Kidney epithelial cell (primary cell): ENCODE results near the gene PLEKHG1. TPM values are rescaled to one million over a fixed set of nuclear protein-coding genes. Genes with fewer than 3 reads are reported as not detected.

Experiments
- DNase-seq: peaks from one replicate; pipeline ENCODE4 v3.0.0-alpha.2; 2010; ENCODE audit warnings: low read depth
- H3K27me3 ChIP-seq: 2 replicates; pipeline ENCODE4 v1.6.0; 2011; ENCODE audit warnings: low read length; ENCODE audit not compliant: control insufficient read depth, insufficient read depth
- H3K36me3 ChIP-seq: 2 replicates; pipeline ENCODE4 v1.5.1; 2011; ENCODE audit warnings: low read length; ENCODE audit not compliant: control insufficient read depth, insufficient read depth
- H3K4me3 ChIP-seq: 2 replicates; pipeline ENCODE4 v1.5.1; 2011; ENCODE audit warnings: low read depth, mild to moderate bottlenecking, control low read depth, low read length
- CTCF ChIP-seq: IDR thresholded peaks from 2 replicates; pipeline ENCODE4 v1.5.1; 2011; ENCODE audit warnings: mild to moderate bottlenecking, moderate library complexity, low read length, control low read depth, inconsistent platforms; ENCODE audit not compliant: insufficient read depth, poor library complexity, severe bottlenecking
- total RNA-seq: library from RNA; depleted of rRNA; stranded (reverse); fragments of >200 nt; gene quantifications from 2 replicates; pipeline ENCODE4 v1.2.3, GENCODE V29; 2015

The PLEKHG1 gene
- total RNA-seq, 1 donor from 2014 or later: 27.8 TPM

DNA sequence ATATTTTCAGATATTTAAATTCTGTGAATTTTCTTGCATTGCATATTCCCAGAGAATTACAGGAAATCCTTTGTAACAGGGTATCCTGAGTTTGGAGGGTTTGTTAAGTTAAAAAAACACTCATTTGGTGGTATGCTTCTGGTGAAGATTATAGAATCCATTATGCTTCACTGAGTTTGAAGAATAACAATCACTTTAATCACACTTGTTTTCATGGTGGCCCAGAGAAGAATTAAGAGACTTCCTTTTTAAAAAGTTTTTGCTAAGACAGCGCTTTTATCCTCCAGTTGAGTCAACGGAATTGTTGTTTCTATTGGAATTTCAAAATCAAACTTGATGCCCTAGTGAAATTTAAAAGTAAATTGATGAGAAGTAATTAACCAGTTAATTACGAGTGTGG, 17.4 kb downstream of the PLEKHG1 start:
- DNase-seq: no peak
- TF ChIP-seq CTCF: no peak
- H3K36me3 ChIP-seq: no peaks in the 10 kb centered on the region
- H3K27me3 ChIP-seq: no peaks in the 10 kb centered on the region
- no peak overlapping the region for H3K4me3 ChIP-seq

DNA sequence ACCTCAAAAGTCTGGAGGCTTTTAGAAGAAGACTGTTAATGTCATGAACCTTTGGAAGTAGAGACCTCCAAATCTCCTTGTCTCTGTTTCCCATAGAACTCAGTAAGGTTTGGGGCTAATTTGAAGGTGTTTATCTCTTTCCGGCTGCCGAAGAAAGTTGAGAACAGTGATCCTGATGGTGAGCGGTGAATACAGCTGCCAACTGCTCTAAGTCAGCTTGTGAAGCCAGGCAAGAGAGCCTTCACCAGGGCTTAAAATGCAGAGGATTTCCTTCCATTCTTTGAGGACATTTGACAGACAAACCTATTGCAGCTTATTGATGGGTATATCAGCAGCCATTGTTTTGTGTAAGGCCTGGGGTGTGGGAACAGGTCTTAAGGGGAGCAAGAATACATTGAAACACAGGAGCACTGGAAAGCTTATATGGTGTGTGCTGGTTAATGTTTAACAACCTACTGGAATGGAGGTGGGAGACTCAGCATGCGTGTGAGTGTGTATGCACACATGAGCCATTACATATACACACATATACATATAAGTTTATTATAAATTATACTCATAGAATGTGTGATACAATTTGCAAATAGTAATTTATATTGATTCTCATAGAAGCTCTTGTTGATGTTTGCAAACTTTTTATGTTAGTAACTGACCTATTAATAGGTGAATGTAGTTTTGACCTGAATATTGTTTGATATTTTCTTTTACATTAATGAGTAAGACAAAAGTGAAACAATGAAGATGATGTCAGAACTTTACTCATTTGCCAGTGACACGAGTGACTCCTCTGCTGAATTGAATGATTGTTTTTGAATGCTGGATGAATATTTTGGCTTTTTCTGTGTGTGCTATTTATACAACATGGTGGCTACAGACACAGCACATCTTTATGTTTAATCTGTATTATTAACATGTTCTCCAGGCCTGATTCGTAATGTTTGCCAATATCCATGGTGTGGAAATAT, 18.1 kb downstream of the PLEKHG1 start:
- Histone ChIP-seq H3K27me3 (no peaks in the 10 kb centered on the region), H3K4me3 (no peak overlapping the region), H3K36me3 (no peaks in the 10 kb centered on the region)
- DNase-seq: no peak
- TF ChIP-seq CTCF: no peak

DNA sequence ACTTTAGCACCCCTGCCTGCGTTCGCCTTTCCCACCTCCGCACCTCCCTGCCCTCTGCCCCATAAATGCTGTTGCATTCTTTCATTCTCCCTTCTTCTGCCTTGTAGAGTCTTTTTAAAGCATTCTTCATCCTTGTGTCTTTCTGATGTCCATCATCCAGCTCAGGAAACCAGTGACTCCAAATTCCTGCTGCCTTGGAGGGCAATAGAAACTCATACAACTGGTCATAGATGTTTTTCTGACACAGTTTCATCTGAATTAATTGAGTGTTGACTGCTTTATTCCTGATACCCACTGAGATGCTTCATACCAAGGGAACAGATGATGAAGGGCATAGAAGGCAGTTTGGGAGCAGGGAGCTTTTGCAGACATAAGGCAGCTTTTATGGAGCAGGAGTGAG, 19.6 kb downstream of the PLEKHG1 start:
- DNase-seq: no peak
- Histone ChIP-seq H3K4me3 (no peak overlapping the region), H3K36me3 (no peaks in the 10 kb centered on the region), H3K27me3 (no peaks in the 10 kb centered on the region)
- no peak for TF ChIP-seq CTCF

- H3K36me3 ChIP-seq: no peaks in the 10 kb centered on the region
- H3K4me3 ChIP-seq: no peak overlapping the region
- no peak for DNase-seq
- TF ChIP-seq CTCF: no peak
- H3K27me3 ChIP-seq: no peaks in the 10 kb centered on the region
Measured at GRCh38 chr6:150620244-150620643, 20.6 kb downstream of the PLEKHG1 start.

- Histone ChIP-seq H3K36me3 (no peaks in the 10 kb centered on the region), H3K27me3 (no peaks in the 10 kb centered on the region), H3K4me3 (no peak overlapping the region)
- DNase-seq: no peak
- no peak for TF ChIP-seq CTCF
Measured at GRCh38 chr6:150620763-150621162, 21.1 kb downstream of the PLEKHG1 start.
